ENCODE measurements around the gene USP12. TPM values are rescaled to one million over a fixed set of nuclear protein-coding genes. Genes with fewer than 3 reads are reported as not detected.

The USP12 gene
- polyA plus RNA-seq, 3 donors: 12.8 to 23.4 (median 14.5) TPM

DNA sequence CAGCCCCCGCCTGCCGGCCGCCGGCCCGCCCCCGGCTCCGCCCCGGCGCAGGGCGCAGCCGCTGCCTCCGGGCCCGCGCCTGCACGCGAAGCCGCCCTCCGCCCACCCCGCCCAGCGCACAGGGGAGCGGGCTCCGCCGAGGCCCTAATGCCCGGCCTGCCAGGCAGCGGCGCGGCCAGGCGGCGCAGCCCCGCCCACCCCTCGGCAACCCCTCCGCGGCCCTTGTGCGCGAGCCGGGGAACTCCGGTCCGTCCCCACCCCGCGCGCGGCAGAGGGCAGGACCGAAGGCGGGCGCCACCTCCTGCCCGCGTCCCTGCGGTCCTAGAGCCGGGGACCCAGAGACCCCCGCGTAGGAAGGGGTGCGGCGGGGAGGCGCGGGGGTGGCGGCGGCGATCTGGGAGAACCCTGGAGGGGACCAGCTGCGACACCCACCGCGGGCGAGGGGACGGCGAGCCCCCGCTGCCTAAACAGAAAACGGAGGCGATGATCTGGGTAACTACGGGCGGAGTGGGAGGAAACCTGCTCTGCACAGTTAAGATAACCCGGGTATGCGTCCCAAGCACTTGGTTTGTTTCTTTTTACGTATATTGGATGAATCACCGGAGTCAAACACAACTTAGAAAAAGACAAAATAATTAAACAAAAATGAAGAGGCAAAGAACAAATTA is 350 bp upstream of the USP12 start:
- under 1% methylated on average over 67 of the region's 73 CpGs for WGBS (ENCODE audit: insufficient coverage)
- intact Hi-C loops (cut with micrococcal nuclease): loop anchor here in 1 of 2 donors (2.0 to 10.0 kb wide), 2 partner anchors 79 to 197 kb away; partner anchors contain the start of gene RPL21
- peaks cover 50% of the 10 kb centered on the region for H3K4me1 Mint-ChIP-seq
- Histone ChIP-seq H3K9ac (ENCODE audit: insufficient read depth, low read length, poor library complexity, severe bottlenecking) (peak overlapping the region; percentile 98), H4K20me1 (ENCODE audit: insufficient read depth, low read length) (peaks cover 34% of the 10 kb centered on the region), H3K9me3 (replicated peaks in 1 of 2; ENCODE audit: control insufficient read depth in 1 of 2, insufficient read depth in 1 of 2, low read length in 2 of 2) (no peaks in the 10 kb centered on the region), H3K4me1 (ENCODE audit: control insufficient read depth in 1 of 2, insufficient read depth in 2 of 2, low read length in 2 of 2) (peaks cover 47 to 65% of the 10 kb centered on the region in 2 donors), H3K36me3 (replicated peaks in 1 of 2; ENCODE audit: control insufficient read depth in 1 of 2, insufficient read depth in 2 of 2, low read length in 2 of 2) (no peaks in the 10 kb centered on the region), H3K79me2 (ENCODE audit: insufficient read depth, low read length) (peaks cover 43% of the 10 kb centered on the region), H3K4me2 (replicated peaks; ENCODE audit: extremely low read depth, low read length, poor library complexity, severe bottlenecking) (peak overlapping the region; percentile 85), H3K27me3 (ENCODE audit: control insufficient read depth in 2 of 2, insufficient read depth in 2 of 2, low read length in 2 of 2) (no peaks in the 10 kb centered on the region), H2AFZ (ENCODE audit: insufficient read depth, low read depth, low read length, poor library complexity, severe bottlenecking) (peak overlapping the region; percentile 63), H3K4me3 (replicated peaks in 1 of 3; ENCODE audit: low read depth in 2 of 3, low read length in 3 of 3) (peak overlapping the region; percentile 51 to 97 (median 86)), H3K27ac (ENCODE audit: low read depth in 1 of 2, low read length in 2 of 2) (peak overlapping the region; percentile 93 to 99)
- no peaks in the 10 kb centered on the region for H3K9me3 Mint-ChIP-seq
- peak overlapping the region; percentile 93 to 98 (median 97) for H3K27ac Mint-ChIP-seq
- DNase-seq: peak; percentile 80 to 87 (median 85)
- peak overlapping the region; percentile 82 to 91 for H3K4me3 Mint-ChIP-seq
- TF ChIP-seq, protein P1, sequence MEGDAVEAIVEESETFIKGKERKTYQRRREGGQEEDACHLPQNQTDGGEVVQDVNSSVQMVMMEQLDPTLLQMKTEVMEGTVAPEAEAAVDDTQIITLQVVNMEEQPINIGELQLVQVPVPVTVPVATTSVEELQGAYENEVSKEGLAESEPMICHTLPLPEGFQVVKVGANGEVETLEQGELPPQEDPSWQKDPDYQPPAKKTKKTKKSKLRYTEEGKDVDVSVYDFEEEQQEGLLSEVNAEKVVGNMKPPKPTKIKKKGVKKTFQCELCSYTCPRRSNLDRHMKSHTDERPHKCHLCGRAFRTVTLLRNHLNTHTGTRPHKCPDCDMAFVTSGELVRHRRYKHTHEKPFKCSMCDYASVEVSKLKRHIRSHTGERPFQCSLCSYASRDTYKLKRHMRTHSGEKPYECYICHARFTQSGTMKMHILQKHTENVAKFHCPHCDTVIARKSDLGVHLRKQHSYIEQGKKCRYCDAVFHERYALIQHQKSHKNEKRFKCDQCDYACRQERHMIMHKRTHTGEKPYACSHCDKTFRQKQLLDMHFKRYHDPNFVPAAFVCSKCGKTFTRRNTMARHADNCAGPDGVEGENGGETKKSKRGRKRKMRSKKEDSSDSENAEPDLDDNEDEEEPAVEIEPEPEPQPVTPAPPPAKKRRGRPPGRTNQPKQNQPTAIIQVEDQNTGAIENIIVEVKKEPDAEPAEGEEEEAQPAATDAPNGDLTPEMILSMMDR (IDR thresholded peaks at IDR 0.05): no peak
- no peaks in the 10 kb centered on the region for H3K27me3 Mint-ChIP-seq (ENCODE audit: low read depth in 3 of 3)
- H3K36me3 Mint-ChIP-seq: peaks cover 2% of the 10 kb centered on the region in 2 donors

DNA sequence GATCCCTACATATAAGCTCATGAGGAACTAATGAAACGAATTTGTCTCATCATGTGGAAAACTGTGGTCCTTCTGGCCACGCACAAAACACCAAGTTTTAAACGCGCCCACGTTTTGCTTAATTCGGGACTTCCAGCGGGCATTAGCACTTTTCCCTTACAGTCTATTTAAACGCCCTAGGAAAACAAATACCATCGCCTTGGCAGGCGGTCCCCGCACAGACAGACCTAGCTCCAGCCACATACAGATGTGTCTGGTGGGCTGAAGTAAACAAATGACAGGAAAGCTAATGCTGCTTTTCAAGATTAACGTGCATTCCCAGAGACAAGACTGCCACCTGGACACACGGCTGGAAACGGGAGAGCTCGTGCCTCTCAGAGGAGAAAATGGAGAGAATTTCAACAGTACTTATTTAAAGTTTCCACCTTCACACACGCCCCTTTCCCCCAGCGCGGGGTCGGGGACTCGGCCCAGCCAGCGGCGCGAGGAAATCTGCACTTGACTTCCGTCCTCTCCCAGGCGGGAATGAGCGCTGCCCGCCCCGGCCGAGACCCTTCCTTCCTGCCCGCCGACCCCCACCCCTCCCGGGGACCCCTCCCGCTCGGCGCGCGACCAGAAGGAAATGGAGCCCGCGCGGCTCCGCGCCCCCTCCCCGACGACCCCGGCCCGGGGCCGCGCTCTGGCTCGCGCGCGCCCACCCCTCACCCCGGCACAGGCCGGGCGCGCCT is 931 bp downstream of the USP12 start:
- peak overlapping the region; percentile 87 to 98 (median 95) for H3K27ac Mint-ChIP-seq

More for the DNA sequence above, 931 bp downstream of the USP12 start:
- Mint-ChIP-seq H3K4me3 (peak overlapping the region; percentile 98 to 99), H3K9me3 (no peaks in the 10 kb centered on the region), H3K4me1 (peaks cover 44% of the 10 kb centered on the region), H3K36me3 (peaks cover 2% of the 10 kb centered on the region in 2 donors), H3K27me3 (ENCODE audit: low read depth in 3 of 3) (no peaks in the 10 kb centered on the region)
- Histone ChIP-seq H3K4me3 (replicated peaks in 1 of 3; ENCODE audit: low read depth in 2 of 3, low read length in 3 of 3) (peak overlapping the region; percentile 48 to 93 (median 89)), H3K36me3 (replicated peaks in 1 of 2; ENCODE audit: control insufficient read depth in 1 of 2, insufficient read depth in 2 of 2, low read length in 2 of 2) (no peaks in the 10 kb centered on the region), H4K20me1 (ENCODE audit: insufficient read depth, low read length) (peaks cover 45% of the 10 kb centered on the region), H2AFZ (ENCODE audit: insufficient read depth, low read depth, low read length, poor library complexity, severe bottlenecking) (no peak overlapping the region), H3K9ac (ENCODE audit: insufficient read depth, low read length, poor library complexity, severe bottlenecking) (peak overlapping the region; percentile 98), H3K4me2 (replicated peaks; ENCODE audit: extremely low read depth, low read length, poor library complexity, severe bottlenecking) (peak overlapping the region; percentile 91), H3K9me3 (replicated peaks in 1 of 2; ENCODE audit: control insufficient read depth in 1 of 2, insufficient read depth in 1 of 2, low read length in 2 of 2) (no peaks in the 10 kb centered on the region), H3K79me2 (ENCODE audit: insufficient read depth, low read length) (peaks cover 56% of the 10 kb centered on the region), H3K4me1 (ENCODE audit: control insufficient read depth in 1 of 2, insufficient read depth in 2 of 2, low read length in 2 of 2) (peaks cover 36 to 54% of the 10 kb centered on the region in 2 donors), H3K27me3 (ENCODE audit: control insufficient read depth in 2 of 2, insufficient read depth in 2 of 2, low read length in 2 of 2) (no peaks in the 10 kb centered on the region), H3K27ac (ENCODE audit: low read depth in 1 of 2, low read length in 2 of 2) (peak overlapping the region; percentile 51 to 85)
- DNase-seq: no peak
- TF ChIP-seq, protein P1 (IDR thresholded peaks at IDR 0.05): no peak
- under 1% methylated on average over 46 of the region's 56 CpGs for WGBS (ENCODE audit: insufficient coverage)
- intact Hi-C loops (cut with micrococcal nuclease): loop anchor here in 1 of 2 donors (2.0 to 10.0 kb wide), 2 partner anchors 80 to 196 kb away; partner anchors contain the start of gene RPL21

Measured in CD14-positive monocyte (primary cell).